ENCODE results near the gene RNF128. TPM values are rescaled to one million over a fixed set of nuclear protein-coding genes. Genes with fewer than 3 reads are reported as not detected.
"Not testable (repeated sequence)": the region's sequence is repeated elsewhere in the genome, so short reads cannot be mapped to it uniquely, and the experiment has no call there.

Gene RNF128
- total and polyA plus RNA-seq, 7 donors: 1.7 to 7.1 (median 4.8) TPM

DNA sequence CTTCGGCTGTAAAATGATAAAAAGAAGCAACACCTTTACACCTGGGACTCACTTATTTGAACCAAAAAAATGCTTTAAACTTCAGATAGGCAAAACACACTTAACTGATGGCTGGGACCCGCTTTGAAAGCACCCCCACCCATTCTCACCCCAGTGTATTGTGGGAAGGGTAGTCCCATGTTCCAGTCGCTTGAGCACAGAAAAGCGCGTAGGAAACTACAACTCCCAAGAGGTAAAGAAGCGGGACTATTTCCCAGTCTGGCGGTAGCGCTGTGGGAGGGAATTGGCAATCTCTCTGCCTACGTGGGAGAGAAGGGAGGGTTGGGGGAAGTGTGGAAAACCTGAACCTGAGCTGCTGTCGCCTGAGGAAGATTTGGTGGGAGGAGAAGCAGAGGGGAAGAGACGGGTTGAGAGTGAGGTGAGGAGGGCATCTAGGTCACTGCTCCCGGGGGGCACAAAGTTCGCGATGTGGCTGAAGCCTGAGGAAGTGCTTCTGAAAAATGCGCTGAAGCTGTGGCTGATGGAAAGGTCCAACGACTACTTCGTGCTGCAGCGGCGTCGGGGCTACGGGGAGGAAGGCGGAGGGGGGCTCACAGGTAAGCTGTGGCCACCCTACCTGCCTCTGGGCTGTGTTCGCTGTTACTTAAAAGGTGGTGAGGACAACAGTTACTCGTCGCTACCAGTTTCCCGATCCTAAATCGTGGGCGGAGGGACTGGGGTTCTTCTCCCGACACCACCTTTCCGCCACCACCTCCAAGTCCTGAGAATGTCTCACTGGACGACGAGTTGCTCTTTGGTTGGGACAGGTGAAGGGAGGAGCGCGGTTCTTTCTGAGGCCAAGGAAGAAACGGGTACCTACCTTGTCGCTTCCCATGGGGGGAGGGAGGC is 76.1 kb downstream of the RNF128 start, which contains the start of gene TBC1D8B:
Gene TBC1D8B (plus strand): TSS at position 286 of the 888 bp plus-strand sequence. CDS start 181 bp downstream, at position 467.
- Histone ChIP-seq H3K27me3 (ENCODE audit: insufficient read depth in 3 of 3, low read length in 2 of 3) (peaks cover 0 to 32% (median 0%) of the 10 kb centered on the region in 3 donors), H3K4me1 (no peaks in the 10 kb centered on the region), H3K4me3 (peak within 1 kb of the TSS; percentile 72), H3K36me3 (ENCODE audit: insufficient read depth in 1 of 2, low read depth in 1 of 2) (no peaks in the 10 kb centered on the region), H3K27ac (no peak within 1 kb of the TSS), H3K9me3 (no peaks in the 10 kb centered on the region)
- intact Hi-C loops (cut with DNase I): no loop called here
- TF ChIP-seq CTCF (IDR thresholded peaks at IDR 0.05): no peak
- peak; percentile 93 to 100 (median 99) for ATAC-seq
- DNase-seq: peak; percentile 64 to 79
- 0 to 21% (median 0%) methylated on average over 24 to 36 of the region's 36 CpGs for WGBS, 3 donors

- TF ChIP-seq CTCF (IDR thresholded peaks at IDR 0.05): no peak
- peaks cover 0 to 3% (median 0%) of the 10 kb centered on the region in 3 donors for H3K27me3 ChIP-seq (ENCODE audit: insufficient read depth in 3 of 3, low read length in 2 of 3)
- DNase-seq: no peak
- H3K36me3 ChIP-seq (ENCODE audit: insufficient read depth in 1 of 2, low read depth in 1 of 2): no peaks in the 10 kb centered on the region
- WGBS, 3 donors: 55 to 78% (median 75%) methylated on average over 7 of the region's 7 CpGs
- ATAC-seq: no peak
- H3K4me1 ChIP-seq: no peaks in the 10 kb centered on the region
- no peak overlapping the region for H3K27ac ChIP-seq
- H3K9me3 ChIP-seq: no peaks in the 10 kb centered on the region
- intact Hi-C loops (cut with DNase I): no loop called here
- no peak overlapping the region for H3K4me3 ChIP-seq
Measured at GRCh38 chrX:106811131-106811910, 84.8 kb downstream of the RNF128 start.

DNA sequence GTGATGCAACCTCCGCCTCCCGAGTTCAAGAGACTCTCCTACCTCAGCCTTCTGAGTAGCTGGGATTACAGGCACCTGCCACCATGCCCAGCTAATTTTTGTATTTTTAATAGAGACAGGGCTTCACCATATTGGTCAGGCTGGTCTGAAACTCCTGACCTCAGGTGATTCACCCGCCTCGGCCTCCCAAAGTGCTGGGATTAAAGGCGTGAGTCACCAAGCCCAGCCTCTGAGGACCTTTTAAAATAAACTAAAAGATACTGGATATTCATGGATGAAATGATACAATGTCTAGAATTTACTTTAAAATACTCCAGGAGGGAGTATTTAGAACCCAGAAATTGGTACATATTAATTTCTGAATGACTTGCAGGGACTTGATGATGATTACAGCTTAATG is 86.4 kb downstream of the RNF128 start:
- H3K27me3 ChIP-seq (ENCODE audit: insufficient read depth in 3 of 3, low read length in 2 of 3); H3K27ac ChIP-seq; DNase-seq; H3K36me3 ChIP-seq (ENCODE audit: insufficient read depth in 1 of 2, low read depth in 1 of 2); H3K9me3 ChIP-seq; ATAC-seq; intact Hi-C loops (cut with DNase I); H3K4me1 ChIP-seq; H3K4me3 ChIP-seq: not testable (repeated sequence)
- 83 to 90% (median 83%) methylated on average over 5 of the region's 5 CpGs for WGBS, 3 donors

DNA sequence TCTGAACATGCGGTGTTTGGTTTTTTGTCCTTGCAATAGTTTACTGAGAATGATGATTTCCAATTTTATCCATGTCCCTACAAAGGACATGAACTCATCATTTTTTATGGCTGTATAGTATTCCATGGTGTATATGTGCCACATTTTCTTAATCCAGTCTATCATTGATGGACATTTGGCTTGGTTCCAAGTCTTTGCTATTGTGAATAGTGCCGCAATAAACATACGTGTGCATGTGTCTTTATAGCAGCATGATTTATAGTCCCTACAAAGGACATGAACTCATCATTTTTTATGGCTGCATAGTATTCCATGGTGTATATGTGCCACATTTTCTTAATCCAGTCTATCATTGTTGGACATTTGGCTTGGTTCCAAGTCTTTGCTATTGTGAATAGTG is 87.6 kb downstream of the RNF128 start:
- intact Hi-C loops (cut with DNase I); ATAC-seq; H3K4me1 ChIP-seq; H3K9me3 ChIP-seq; H3K4me3 ChIP-seq; H3K27me3 ChIP-seq (ENCODE audit: insufficient read depth in 3 of 3, low read length in 2 of 3); H3K36me3 ChIP-seq (ENCODE audit: insufficient read depth in 1 of 2, low read depth in 1 of 2); DNase-seq; H3K27ac ChIP-seq: not testable (repeated sequence)
- 94 to 99% (median 98%) methylated on average over 3 of the region's 3 CpGs for WGBS, 3 donors

Other genes starting within 250 kb of the RNF128 start
- 1 to 10 TPM; 1.0 to 2.8 (median 1.4) TPM for gene RADX, start 114.7 kb upstream of the RNF128 start, total RNA-seq
- gene RADX, start 114.7 kb upstream of the RNF128 start, polyA plus RNA-seq: under 1 TPM; 0.60 to 0.95 (median 0.83) TPM
- gene TBC1D8B, start 76.0 kb downstream of the RNF128 start, total RNA-seq: 1 to 10 TPM in 2 of 4 donors, under 1 TPM in 2; 0.99 to 2.2 (median 1.0) TPM
- 1 to 10 TPM in 1 of 3 donors, under 1 TPM in 2; 0.21 to 1.4 (median 0.49) TPM for gene TBC1D8B, start 76.0 kb downstream of the RNF128 start, polyA plus RNA-seq
- gene RIPPLY1, start 176.6 kb downstream of the RNF128 start, total RNA-seq: under 1 TPM in 3 of 4 donors, not detected in 1; 0.20 to 0.36 (median 0.30) TPM
- gene RIPPLY1, start 176.6 kb downstream of the RNF128 start, polyA plus RNA-seq: under 1 TPM in 2 of 3 donors, not detected in 1; 0.08 to 0.34 TPM
- gene CLDN2, start 193.7 kb downstream of the RNF128 start, total RNA-seq: under 1 TPM in 2 of 4 donors, not detected in 2; 0.10 to 0.15 TPM
- under 1 TPM in 2 of 3 donors, not detected in 1; 0.03 to 0.04 TPM for gene CLDN2, start 193.7 kb downstream of the RNF128 start, polyA plus RNA-seq

Data from psoas muscle (tissue), 8 donors.